Neural progenitor cell (in vitro differentiated cells): ENCODE data around the gene LRRC8B. TPM values are rescaled to one million over a fixed set of nuclear protein-coding genes. Genes with fewer than 3 reads are reported as not detected.

Source experiments
- DNase-seq: peaks from one replicate; pipeline ENCODE4 v3.0.0-alpha.2; 2016; ENCODE audit warnings: low spot score
- H2AFZ ChIP-seq: fragments of 200-600 bp; sonication (generic); replicated peaks from 2 replicates; pipeline ENCODE4 v1.6.1; 2016; ENCODE audit warnings: antibody characterized with exemption
- H3F3A ChIP-seq: fragments of 200-600 bp; sonication (generic); 2 replicates; pipeline ENCODE4 v1.6.1; 2016; ENCODE audit warnings: antibody characterized with exemption, low read depth
- H3K27ac ChIP-seq: fragments of 200-600 bp; sonication (generic); 2 replicates; pipeline ENCODE4 v1.5.1; 2016; ENCODE audit warnings: mild to moderate bottlenecking
- H3K27me3 ChIP-seq: fragments of 200-600 bp; sonication (generic); 2 replicates; pipeline ENCODE4 v1.6.1; 2016; ENCODE audit warnings: mild to moderate bottlenecking, moderate library complexity
- H3K36me3 ChIP-seq: fragments of 200-600 bp; sonication (generic); 2 replicates; pipeline ENCODE4 v1.5.1; 2016
- H3K4me1 ChIP-seq: fragments of 200-600 bp; sonication (generic); 2 replicates; pipeline ENCODE4 v1.6.1; 2016; ENCODE audit warnings: mixed run types
- H3K4me2 ChIP-seq: fragments of 200-600 bp; sonication (generic); 2 replicates; pipeline ENCODE4 v1.6.1; 2016
- H3K4me3 ChIP-seq: fragments of 200-600 bp; sonication (generic); 2 replicates; pipeline ENCODE4 v1.5.1; 2016
- H3K79me2 ChIP-seq: fragments of 200-600 bp; sonication (generic); 2 replicates; pipeline ENCODE4 v1.6.1; 2016; ENCODE audit warnings: low read depth
- H3K9ac ChIP-seq: fragments of 200-600 bp; sonication (generic); 2 replicates; pipeline ENCODE4 v1.6.1; 2016
- H3K9me3 ChIP-seq: fragments of 200-600 bp; sonication (generic); 2 replicates; pipeline ENCODE4 v1.5.1; 2016; ENCODE audit warnings: low read depth
- H4K20me1 ChIP-seq: fragments of 200-600 bp; sonication (generic); 2 replicates; pipeline ENCODE4 v1.6.1; 2016; ENCODE audit warnings: low read depth
- H3K27ac Mint-ChIP-seq: 3 replicates; pipeline ENCODE4 v1.8.0; 2021; ENCODE audit warnings: mixed read lengths
- H3K27me3 Mint-ChIP-seq: 2 replicates; pipeline ENCODE4 v1.8.0; 2022; ENCODE audit warnings: low read depth, mild to moderate bottlenecking, inconsistent platforms, moderate library complexity, mixed read lengths; ENCODE audit not compliant: insufficient read depth
- H3K36me3 Mint-ChIP-seq: 3 replicates; pipeline ENCODE4 v1.8.0; 2021; ENCODE audit warnings: mixed read lengths
- H3K4me1 Mint-ChIP-seq: 3 replicates; pipeline ENCODE4 v1.8.0; 2021; ENCODE audit warnings: mixed read lengths
- H3K4me3 Mint-ChIP-seq: 3 replicates; pipeline ENCODE4 v1.8.0; 2021; ENCODE audit warnings: mild to moderate bottlenecking, moderate library complexity, mixed read lengths
- H3K9me3 Mint-ChIP-seq: 3 replicates; pipeline ENCODE4 v1.8.0; 2020; ENCODE audit warnings: mixed read lengths
- EZH2 ChIP-seq: fragments of 200-600 bp; sonication (generic); IDR thresholded peaks from 2 replicates; pipeline ENCODE4 v1.6.1; 2017; ENCODE audit warnings: antibody characterized with exemption, mild to moderate bottlenecking, moderate library complexity
- EZH2phosphoT487 ChIP-seq: fragments of 200-600 bp; sonication (generic); IDR thresholded peaks from 2 replicates; pipeline ENCODE4 v1.6.1; 2017; ENCODE audit warnings: antibody characterized with exemption
- total RNA-seq: library from RNA; depleted of rRNA; stranded (reverse); fragments of >200 nt; gene quantifications from 2 replicates; pipeline ENCODE4 v1.2.3, GENCODE V29; 2015; ENCODE audit warnings: low replicate concordance
- TF ChIP-seq, protein P1 (sequence below): fragments of 200-600 bp; sonication (generic); IDR thresholded peaks from 2 replicates; pipeline ENCODE4 v1.5.1; 2017; ENCODE audit warnings: antibody characterized with exemption, mild to moderate bottlenecking

LRRC8B gene
- total RNA-seq, 1 donor from 2014 or later: 37.3 TPM

GRCh38 chr1:89604414-89604735 is 79.7 kb downstream of the LRRC8B start:
- Mint-ChIP-seq H3K4me1 (peaks cover 15% of the 10 kb centered on the region), H3K4me3 (no peak overlapping the region), H3K27ac (no peak overlapping the region), H3K9me3 (no peaks in the 10 kb centered on the region), H3K27me3 (peaks cover 2% of the 10 kb centered on the region), H3K36me3 (no peaks in the 10 kb centered on the region)
- Histone ChIP-seq H3K36me3 (no peaks in the 10 kb centered on the region), H4K20me1 (no peaks in the 10 kb centered on the region), H3K79me2 (no peaks in the 10 kb centered on the region), H3K27ac (no peak overlapping the region), H3F3A (no peaks in the 10 kb centered on the region), H3K9me3 (no peaks in the 10 kb centered on the region), H3K4me1 (peaks cover 8% of the 10 kb centered on the region), H3K4me2 (no peak overlapping the region), H2AFZ (no peak overlapping the region), H3K27me3 (no peaks in the 10 kb centered on the region), H3K4me3 (no peak overlapping the region), H3K9ac (no peak overlapping the region)
- TF ChIP-seq, protein P1, sequence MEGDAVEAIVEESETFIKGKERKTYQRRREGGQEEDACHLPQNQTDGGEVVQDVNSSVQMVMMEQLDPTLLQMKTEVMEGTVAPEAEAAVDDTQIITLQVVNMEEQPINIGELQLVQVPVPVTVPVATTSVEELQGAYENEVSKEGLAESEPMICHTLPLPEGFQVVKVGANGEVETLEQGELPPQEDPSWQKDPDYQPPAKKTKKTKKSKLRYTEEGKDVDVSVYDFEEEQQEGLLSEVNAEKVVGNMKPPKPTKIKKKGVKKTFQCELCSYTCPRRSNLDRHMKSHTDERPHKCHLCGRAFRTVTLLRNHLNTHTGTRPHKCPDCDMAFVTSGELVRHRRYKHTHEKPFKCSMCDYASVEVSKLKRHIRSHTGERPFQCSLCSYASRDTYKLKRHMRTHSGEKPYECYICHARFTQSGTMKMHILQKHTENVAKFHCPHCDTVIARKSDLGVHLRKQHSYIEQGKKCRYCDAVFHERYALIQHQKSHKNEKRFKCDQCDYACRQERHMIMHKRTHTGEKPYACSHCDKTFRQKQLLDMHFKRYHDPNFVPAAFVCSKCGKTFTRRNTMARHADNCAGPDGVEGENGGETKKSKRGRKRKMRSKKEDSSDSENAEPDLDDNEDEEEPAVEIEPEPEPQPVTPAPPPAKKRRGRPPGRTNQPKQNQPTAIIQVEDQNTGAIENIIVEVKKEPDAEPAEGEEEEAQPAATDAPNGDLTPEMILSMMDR: no peak
- TF ChIP-seq EZH2 (no peak), EZH2phosphoT487 (no peak)
- no peak for DNase-seq

- no peak overlapping the region for H3K27ac ChIP-seq
- no peaks in the 10 kb centered on the region for H3K79me2 ChIP-seq
- H3K4me2 ChIP-seq: no peak overlapping the region
- no peak overlapping the region for H2AFZ ChIP-seq
- no peak overlapping the region for H3K27ac Mint-ChIP-seq
- TF ChIP-seq EZH2phosphoT487 (no peak), EZH2 (no peak)
- TF ChIP-seq, protein P1: no peak
- H3K9me3 Mint-ChIP-seq: no peaks in the 10 kb centered on the region
- H3K4me3 ChIP-seq: no peak overlapping the region
- no peaks in the 10 kb centered on the region for H4K20me1 ChIP-seq
- no peaks in the 10 kb centered on the region for H3K36me3 Mint-ChIP-seq
- H3K4me1 ChIP-seq: no peaks in the 10 kb centered on the region
- no peaks in the 10 kb centered on the region for H3K36me3 ChIP-seq
- H3F3A ChIP-seq: no peaks in the 10 kb centered on the region
- no peak overlapping the region for H3K4me3 Mint-ChIP-seq
- no peaks in the 10 kb centered on the region for H3K27me3 ChIP-seq
- H3K27me3 Mint-ChIP-seq: peaks cover 2% of the 10 kb centered on the region
- H3K9me3 ChIP-seq: no peaks in the 10 kb centered on the region
- peaks cover 15% of the 10 kb centered on the region for H3K4me1 Mint-ChIP-seq
- H3K9ac ChIP-seq: no peak overlapping the region
- DNase-seq: no peak
Observed at GRCh38 chr1:89605692-89606091, 81.1 kb downstream of the LRRC8B start.

DNA sequence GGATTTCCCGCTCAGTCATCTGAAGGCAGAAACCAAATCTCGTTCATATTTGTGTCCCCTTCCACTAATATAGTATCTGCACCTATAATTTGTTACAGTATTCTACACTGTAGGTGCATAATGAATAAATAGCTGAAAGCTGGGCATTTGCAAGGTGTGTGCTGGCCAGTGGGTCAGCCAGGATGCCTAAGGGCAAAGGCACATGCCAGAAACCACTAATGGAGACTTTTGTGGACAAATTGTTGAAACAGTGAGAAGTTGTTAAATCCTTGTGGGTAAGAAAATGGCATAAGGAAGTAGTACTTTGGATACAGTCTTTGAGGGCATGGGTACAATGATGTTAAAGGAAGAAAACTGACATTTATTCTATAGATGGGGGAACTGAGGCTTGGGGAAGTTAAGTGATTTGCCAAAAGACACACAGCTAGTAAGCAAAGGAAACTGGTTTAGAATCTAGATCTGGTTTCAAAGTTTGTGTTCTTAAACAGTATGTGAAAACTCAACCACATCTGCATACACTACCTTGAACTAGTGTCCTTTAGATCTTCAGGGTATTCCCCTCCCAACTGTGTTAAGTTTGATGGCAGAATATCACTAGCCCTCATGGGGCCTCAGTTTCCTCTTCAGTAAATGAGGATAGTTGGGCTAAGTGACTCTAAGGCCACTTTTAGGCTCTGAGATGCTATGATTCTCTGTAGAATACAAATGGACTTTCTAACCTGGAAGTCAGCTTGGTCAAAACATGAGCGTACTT is 81.8 kb downstream of the LRRC8B start:
- H3K4me1 Mint-ChIP-seq: peaks cover 17% of the 10 kb centered on the region
- H2AFZ ChIP-seq: no peak overlapping the region
- H4K20me1 ChIP-seq: no peaks in the 10 kb centered on the region
- no peaks in the 10 kb centered on the region for H3K9me3 Mint-ChIP-seq
- peaks cover 2% of the 10 kb centered on the region for H3K27me3 Mint-ChIP-seq
- no peaks in the 10 kb centered on the region for H3K4me1 ChIP-seq
- H3K9me3 ChIP-seq: no peaks in the 10 kb centered on the region
- H3K27ac Mint-ChIP-seq: no peak overlapping the region
- no peaks in the 10 kb centered on the region for H3F3A ChIP-seq
- H3K4me3 ChIP-seq: no peak overlapping the region
- H3K4me2 ChIP-seq: no peak overlapping the region
- no peak overlapping the region for H3K9ac ChIP-seq
- no peaks in the 10 kb centered on the region for H3K36me3 ChIP-seq
- no peaks in the 10 kb centered on the region for H3K79me2 ChIP-seq
- no peaks in the 10 kb centered on the region for H3K27me3 ChIP-seq
- no peak overlapping the region for H3K27ac ChIP-seq
- no peak for DNase-seq
- no peaks in the 10 kb centered on the region for H3K36me3 Mint-ChIP-seq
- H3K4me3 Mint-ChIP-seq: no peak overlapping the region
- TF ChIP-seq EZH2phosphoT487 (no peak), EZH2 (no peak)
- TF ChIP-seq, protein P1: no peak
